GM21515 (cell line): ENCODE results near the gene CACNA1C.

Experiments
- ATAC-seq: cut with Tn5 transposase; IDR thresholded peaks from one replicate; pipeline ENCODE4 v1.9.1; 2021; ENCODE audit not compliant: unreplicated experiment

Gene CACNA1C

GRCh38 chr12:2493086-2493485 is 440.3 kb downstream of the CACNA1C start:
- no peak for ATAC-seq

- ATAC-seq, result no peak
These were observed 441.9 kb downstream of the CACNA1C start for GRCh38 chr12:2494486-2495192.

GRCh38 chr12:2495417-2496112 is 442.8 kb downstream of the CACNA1C start:
- no peak for ATAC-seq

GRCh38 chr12:2498964-2499500 is 446.2 kb downstream of the CACNA1C start:
- no peak for ATAC-seq

- no peak for ATAC-seq
These were observed 448.8 kb downstream of the CACNA1C start for GRCh38 chr12:2501464-2502191.

- no peak for ATAC-seq
These were observed 450.2 kb downstream of the CACNA1C start for GRCh38 chr12:2503036-2503435.

GRCh38 chr12:2503762-2504161 is 451.0 kb downstream of the CACNA1C start:
- no peak for ATAC-seq

GRCh38 chr12:2504577-2504976 is 451.8 kb downstream of the CACNA1C start:
- no peak for ATAC-seq

- no peak for ATAC-seq
These were observed 455.0 kb downstream of the CACNA1C start for GRCh38 chr12:2507814-2508213.

- no peak for ATAC-seq
These were observed 456.4 kb downstream of the CACNA1C start for GRCh38 chr12:2509137-2509536.

GRCh38 chr12:2510045-2510444 is 457.3 kb downstream of the CACNA1C start:
- ATAC-seq, result no peak

GRCh38 chr12:2513141-2514037 is 460.6 kb downstream of the CACNA1C start:
- no peak for ATAC-seq

GRCh38 chr12:2514038-2514340 is 461.2 kb downstream of the CACNA1C start:
- ATAC-seq, result no peak

- no peak for ATAC-seq
These were observed 468.0 kb downstream of the CACNA1C start for GRCh38 chr12:2520722-2521246.

- ATAC-seq, result no peak
These were observed 470.5 kb downstream of the CACNA1C start for GRCh38 chr12:2523317-2523716.

GRCh38 chr12:2523844-2524243 is 471.1 kb downstream of the CACNA1C start:
- no peak for ATAC-seq

- no peak for ATAC-seq
These were observed 473.6 kb downstream of the CACNA1C start for GRCh38 chr12:2526371-2526770.

GRCh38 chr12:2528001-2528400 is 475.2 kb downstream of the CACNA1C start:
- ATAC-seq, result no peak

GRCh38 chr12:2529807-2530206 is 477.0 kb downstream of the CACNA1C start:
- ATAC-seq, result no peak

- no peak for ATAC-seq
These were observed 478.6 kb downstream of the CACNA1C start for GRCh38 chr12:2531371-2531770.

- no peak for ATAC-seq
These were observed 480.2 kb downstream of the CACNA1C start for GRCh38 chr12:2533036-2533435.
